ENCODE measurements around the gene SYCE3.
"Not testable (repeated sequence)": the region's sequence is repeated elsewhere in the genome, so short reads cannot be mapped to it uniquely, and the experiment has no call there.

Gene SYCE3, protein sequence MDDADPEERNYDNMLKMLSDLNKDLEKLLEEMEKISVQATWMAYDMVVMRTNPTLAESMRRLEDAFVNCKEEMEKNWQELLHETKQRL

DNA sequence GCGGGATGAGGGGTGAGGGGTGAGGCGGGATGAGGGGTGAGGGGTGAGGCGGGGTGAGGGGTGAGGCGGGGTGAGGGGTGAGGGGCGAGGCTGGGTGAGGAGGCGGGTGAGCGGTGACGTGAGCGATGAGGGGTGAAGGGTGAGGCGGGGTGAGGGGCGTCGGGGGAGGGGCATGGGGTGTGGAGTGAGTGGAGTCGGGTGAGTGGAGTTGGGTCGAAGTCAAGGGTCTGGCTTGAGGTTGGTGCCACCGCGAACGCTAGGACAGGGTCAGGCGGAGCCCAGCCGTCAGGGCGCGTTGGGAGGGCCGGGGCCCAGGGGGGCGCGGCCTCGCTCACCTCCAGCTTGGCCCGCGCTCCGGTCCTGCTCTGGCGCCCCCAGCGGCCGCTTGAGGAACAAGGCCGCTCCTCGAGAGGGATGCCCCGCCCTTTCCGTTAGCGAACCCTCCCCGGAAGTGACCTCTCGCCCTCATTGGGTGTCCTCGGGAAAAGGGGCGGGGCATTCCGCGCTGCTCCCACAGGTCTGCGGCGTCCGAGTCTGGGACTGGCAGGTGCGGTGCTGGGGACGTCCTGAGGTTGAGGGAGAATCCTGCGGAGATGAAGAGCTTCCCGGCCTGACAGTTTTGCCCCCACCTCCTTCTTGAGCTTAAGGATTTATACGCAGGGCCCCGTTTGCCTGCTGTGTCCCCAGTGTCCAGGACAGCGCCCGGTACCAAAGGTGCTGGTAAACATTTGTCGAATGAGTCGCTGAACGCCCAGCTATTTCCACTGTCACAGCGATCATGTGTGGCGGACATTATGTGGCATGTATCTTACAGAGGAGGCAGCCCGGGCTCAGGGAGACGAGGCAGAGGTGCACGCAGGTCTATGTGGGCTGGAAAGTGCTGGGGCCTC, at the start of gene SYCE3:
Gene SYCE3, minus strand, starts transcription at position 397 of the 890 bp plus-strand sequence. CDS start 6,514 bp downstream, outside the sequence.
- peak; percentile 96 for DNase-seq (ENCODE audit: low read depth)

DNA sequence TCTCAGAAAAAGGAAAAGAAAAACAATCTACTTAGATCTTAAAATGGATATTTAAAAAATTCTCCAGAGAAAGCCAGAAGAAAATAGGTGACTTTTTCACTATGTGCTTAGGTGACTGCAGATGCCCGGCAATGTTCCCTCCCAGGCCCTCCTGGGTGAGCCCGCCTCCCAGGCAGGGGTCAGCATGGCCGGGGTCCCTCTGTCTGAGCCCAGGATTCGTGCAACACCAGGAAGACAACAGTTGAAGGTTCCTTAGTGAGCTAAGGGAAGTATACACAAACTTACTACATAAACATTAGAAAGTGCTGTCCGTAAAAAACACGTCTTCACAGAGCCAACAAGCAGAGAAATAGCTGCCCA, 49.4 kb upstream of the SYCE3 start:
- DNase-seq (ENCODE audit: low read depth), result no peak

DNA sequence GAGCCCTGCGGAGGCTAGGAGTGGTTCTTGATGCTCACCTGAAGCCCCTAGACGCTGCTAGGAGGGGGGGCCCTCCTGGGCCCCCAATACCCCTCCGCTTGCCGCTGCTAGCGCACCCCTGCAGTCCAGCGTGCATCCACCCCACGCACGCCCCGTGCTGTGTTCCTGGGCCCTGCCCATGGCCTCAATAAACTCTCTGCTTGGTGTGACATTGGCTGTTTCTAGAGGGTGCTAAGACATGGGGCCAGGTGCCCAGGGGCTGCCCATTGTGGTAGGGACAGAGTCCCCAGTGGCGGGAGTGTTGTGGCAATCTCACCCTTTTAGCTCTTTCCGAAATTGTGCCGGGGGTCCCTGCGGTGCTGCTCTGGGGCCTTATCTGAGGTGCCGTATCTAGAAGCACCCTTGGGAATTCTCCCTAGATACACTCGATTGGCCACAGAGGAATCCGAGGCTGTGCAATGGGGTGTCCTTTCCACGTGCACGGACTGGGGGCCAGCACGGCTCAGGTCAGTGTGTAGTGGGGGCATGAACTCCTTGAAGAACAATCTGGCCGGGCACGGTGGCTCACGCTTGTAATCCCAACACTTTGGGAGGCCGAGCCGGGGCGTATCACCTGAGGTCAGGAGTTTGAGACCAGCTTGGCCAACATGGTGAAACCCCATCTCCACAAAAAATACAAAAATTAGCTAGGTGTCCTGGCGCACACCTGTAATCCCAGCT, 48.8 kb upstream of the SYCE3 start:
- no peak for DNase-seq (ENCODE audit: low read depth)

DNA sequence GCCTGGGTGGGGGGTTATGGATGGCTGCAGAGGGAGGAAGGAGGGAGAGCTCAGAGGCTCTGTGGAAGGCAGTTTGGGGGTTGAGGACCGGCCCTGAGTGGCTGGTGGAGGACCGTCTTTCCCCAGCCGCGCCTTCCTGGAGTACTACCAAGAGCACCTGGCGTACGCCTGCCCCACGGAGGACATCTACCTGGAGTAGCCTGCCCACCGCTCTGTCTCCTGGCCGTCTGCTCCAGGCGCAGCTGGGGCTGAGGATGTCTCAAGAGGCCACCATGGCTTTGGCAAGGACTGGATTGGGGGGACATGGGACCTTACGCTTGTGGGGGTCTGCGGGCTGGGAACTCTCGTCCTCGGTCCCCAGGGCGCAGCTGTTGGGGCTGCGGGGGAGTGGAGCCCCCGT, 47.9 kb upstream of the SYCE3 start:
- DNase-seq (ENCODE audit: low read depth), result no peak

DNA sequence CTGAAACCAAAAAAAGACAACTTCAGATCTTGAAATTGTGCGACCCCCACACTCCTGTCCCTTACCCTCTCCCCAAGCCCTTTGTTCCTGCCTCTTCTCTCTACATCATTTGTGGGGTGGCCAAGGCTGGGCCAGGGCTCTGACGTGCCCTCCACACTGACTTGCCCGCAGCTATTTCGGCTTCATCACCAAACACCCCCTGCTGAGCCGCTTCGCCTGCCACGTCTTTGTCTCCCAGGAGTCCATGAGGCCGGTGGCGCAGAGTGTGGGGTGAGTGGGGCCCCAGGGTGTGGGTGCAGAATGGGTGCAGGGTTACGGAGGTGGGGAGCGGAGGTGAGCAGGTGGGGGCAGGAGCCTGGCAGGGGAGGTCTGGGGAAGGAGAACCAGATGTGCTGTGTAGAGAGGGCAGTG, 47.3 kb upstream of the SYCE3 start:
- DNase-seq (ENCODE audit: low read depth), result no peak

DNA sequence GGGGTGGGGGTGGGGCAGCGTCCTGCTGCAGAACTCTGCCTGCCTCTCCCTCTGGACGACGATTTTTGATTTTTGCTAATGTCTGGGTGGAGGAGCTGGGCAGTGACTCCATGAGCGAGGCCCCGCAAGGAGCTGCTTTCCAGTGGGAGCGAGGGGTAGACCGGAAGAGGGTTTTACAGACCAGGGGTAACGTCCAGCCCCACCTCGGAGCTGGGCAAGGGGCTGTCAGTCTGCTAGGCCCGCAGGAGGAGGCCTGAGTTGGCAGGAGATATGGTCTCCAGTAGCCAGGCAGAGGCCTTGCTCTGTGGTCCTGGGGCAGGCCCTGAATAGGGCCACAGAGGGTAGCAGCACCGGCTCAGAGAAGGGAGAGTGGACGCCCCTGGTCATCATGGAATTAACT, 46.9 kb upstream of the SYCE3 start:
- no peak for DNase-seq (ENCODE audit: low read depth)

DNA sequence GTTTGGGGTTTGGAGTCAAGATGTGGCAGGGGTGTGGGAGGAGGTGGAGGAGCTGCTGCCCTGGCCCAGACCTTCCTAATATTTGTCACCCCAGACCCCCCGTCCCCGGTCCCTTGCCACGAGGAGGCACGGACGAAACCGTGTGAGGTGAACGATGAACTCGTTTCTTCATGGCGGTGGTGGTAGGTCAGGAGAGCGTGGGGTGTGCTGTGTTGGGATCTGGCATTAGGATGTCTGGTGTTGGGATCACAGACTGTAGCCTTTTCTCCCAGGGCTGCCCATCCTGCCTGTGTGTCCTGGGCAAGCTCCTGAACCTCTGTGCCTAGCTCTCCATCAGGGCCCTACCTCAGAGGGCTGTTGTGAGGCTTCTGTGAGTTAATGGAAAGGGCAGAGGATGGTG, 46.3 kb upstream of the SYCE3 start:
- DNase-seq (ENCODE audit: low read depth), result no peak

DNA sequence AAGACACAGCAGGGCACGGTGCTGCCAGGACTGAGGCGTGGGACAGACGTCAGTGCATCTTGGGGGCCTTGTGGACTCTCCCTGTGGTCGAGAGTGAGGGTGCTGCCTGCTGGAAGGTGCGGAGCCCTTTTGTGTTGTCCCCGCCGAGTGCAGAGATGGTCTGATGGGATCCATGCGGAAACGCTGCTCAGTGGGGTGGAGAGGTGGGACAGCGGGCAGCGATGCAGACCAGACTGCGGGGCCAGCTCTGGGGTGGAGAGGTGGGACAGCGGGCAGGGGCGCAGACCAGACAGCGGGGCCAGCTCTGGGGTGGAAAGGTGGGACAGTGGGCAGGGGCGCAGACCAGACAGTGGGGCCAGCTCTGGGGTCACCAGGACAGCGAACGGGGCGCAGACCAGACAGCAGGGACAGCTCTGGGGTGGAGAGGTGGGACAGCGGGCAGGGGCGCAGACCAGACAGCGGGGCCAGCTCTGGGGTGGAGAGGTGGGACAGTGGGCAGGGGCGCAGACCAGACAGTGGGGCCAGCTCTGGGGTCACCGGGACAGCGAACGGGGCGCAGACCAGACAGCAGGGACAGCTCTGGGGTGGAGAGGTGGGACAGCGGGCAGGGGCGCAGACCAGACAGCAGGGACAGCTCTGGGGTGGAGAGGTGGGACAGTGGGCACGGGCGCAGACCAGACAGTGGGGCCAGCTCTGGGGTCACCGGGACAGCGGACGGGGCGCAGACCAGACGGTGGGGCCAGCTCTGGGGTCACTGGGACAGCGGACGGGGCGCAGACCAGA, 45.5 kb upstream of the SYCE3 start:
- not testable (repeated sequence) for DNase-seq (ENCODE audit: low read depth)

DNA sequence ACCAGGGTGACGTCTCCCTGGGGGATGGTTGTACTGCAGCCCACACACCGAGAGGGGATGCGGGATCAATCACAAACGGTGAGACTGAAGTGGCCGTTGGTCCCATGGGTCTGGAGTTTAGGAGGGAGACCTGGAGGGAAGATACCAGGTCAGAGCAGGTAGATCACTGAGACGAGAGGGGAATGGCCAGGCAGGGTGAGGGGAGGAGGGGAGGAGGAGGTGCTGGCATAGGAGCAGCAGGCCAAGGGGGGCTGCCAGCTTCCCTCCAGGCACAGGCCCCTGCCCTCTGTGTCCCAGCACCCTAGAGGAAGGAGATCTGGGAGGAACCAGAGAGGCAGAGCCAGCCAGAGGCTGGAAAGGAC, 44.9 kb upstream of the SYCE3 start:
- DNase-seq (ENCODE audit: low read depth), result no peak

DNA sequence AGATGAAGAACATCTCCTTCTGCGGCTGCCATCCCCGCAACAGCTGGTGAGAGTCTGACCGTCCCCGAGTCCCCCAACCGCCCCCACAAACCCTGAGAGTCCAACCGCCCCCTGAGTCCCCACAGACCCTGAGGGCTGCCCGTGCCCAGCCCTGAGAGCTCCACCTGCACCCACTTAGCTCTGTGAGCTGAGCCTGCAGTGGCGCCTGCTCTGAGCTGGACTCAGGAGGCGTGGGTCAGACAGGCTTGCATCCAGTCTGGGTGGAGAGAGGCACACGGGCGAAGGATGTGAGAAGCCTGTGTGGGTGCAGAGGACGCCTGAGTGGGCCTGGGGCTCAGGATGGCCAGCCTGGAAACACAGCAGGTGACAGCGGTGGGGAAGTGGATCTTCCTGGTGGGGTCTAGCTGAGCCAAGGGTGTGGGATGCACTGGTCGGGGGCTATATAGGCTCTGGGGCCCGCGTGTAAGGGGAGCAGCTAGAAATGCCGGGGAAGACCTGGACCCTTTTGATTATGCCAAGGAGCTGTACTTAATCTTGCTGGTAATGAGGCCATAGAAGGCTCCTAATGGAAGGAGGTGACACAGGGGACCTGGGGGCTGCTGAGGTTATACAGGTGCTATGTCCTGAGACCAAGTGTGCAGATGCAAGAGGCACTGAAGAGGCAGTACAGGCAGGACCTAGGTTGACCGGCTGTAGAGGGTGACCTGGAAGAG, 44.4 kb upstream of the SYCE3 start:
- DNase-seq (ENCODE audit: low read depth), result no peak

DNA sequence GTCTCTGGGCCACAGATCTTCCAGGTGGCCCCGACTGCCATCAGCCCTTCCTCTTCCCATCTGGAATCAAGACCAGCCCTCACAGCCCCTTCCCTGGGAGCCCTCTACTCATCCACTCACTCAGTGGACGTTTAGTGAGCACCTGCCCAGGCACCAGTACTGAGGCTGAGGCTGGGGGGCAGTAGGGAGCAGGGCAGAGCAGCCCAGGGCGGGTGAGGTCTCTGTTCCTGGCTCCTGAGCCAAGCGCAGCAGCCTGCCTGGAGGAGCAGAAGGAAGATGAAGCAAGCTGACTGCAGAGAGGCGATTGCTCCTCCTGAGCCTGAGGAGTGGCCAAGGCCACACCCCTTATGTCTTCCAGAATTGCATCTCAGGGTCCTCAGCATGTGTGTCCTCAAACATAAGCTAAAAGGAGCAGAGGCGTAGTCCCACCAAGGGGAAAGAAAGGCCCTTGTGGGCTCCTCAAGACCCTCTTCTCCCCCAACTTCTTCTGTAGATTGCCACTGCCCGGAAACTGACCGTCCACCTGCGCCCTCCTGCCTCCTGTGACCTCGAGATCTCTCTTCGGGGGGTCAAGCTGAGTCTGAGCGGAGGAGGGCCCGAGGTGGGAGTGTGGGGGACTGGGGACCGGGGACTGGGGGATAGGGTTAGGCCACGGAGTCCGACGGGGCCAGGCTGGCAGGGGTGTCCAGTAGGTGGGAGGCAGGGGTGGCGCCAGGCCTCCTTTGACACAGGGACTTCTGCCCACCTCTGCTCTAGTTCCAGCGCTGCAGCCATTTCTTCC, 43.6 kb upstream of the SYCE3 start:
- DNase-seq (ENCODE audit: low read depth), result no peak

DNA sequence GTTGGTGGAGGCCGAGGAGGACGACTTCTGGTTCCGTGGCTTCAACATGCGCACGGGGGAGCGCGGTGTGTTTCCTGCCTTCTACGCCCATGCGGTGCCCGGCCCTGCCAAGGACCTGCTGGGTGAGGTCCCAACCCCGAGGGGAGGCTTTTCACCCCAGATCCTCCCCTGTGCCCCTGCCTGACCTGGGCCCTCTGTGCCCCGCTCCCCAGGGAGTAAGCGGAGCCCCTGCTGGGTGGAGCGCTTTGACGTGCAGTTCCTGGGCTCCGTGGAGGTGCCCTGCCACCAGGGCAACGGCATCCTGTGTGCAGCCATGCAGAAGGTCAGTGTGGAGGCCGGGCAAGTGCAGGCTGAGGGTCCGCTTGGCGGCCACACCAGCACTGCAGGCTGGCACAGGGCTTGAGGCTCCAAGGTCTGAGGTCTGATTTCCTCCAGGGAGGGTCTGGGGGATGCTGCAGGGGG, 42.9 kb upstream of the SYCE3 start:
- DNase-seq (ENCODE audit: low read depth), result no peak

DNA sequence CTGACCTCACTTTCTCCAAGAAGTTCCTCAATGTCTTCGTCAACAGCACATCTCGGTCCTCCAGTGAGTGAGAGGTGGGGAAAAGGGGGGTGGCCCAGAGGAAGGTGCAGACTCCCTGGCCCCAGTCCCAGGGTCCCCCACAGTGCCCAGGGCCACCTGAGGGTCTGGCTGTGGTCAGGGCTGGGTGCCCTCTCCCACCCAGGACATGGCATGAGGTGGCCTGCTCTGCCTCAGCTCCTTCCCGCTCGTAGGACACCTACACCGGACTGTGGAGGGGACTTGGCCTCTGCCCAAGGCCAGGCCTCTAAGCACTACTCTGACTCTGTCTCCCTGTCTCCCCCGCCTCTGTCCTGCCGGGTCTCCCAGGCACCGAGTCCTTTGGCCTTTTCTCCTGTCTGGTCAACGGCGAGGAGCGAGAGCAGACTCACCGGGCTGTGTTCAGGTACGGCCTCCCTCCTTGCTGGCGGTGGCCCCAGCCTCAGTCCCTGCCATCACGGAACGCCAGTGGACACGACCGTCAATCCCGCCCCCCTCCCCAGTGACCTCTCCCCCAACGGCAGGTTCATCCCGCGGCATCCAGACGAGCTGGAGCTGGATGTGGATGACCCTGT, 42.4 kb upstream of the SYCE3 start:
- no peak for DNase-seq (ENCODE audit: low read depth)

DNA sequence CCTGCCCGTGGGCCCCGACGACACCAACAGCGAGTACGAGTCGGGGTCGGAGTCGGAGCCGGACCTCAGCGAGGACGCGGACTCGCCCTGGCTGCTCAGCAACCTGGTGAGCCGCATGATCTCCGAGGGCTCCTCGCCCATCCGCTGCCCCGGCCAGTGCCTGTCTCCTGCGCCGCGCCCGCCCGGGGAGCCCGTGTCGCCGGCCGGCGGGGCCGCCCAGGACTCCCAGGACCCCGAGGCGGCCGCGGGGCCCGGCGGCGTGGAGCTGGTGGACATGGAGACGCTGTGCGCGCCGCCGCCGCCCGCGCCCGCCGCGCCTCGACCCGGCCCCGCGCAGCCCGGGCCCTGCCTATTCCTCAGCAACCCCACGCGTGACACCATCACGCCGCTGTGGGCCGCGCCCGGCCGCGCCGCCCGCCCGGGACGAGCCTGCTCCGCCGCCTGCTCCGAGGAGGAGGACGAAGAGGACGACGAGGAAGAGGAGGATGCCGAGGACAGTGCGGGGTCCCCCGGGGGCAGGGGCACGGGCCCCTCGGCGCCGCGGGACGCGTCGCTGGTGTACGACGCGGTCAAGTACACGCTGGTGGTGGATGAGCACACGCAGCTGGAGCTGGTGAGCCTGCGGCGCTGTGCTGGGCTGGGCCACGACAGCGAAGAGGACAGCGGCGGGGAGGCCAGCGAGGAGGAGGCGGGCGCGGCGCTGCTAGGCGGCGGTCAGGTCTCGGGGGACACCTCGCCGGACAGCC, 41.7 kb upstream of the SYCE3 start:
- no peak for DNase-seq (ENCODE audit: low read depth)

DNA sequence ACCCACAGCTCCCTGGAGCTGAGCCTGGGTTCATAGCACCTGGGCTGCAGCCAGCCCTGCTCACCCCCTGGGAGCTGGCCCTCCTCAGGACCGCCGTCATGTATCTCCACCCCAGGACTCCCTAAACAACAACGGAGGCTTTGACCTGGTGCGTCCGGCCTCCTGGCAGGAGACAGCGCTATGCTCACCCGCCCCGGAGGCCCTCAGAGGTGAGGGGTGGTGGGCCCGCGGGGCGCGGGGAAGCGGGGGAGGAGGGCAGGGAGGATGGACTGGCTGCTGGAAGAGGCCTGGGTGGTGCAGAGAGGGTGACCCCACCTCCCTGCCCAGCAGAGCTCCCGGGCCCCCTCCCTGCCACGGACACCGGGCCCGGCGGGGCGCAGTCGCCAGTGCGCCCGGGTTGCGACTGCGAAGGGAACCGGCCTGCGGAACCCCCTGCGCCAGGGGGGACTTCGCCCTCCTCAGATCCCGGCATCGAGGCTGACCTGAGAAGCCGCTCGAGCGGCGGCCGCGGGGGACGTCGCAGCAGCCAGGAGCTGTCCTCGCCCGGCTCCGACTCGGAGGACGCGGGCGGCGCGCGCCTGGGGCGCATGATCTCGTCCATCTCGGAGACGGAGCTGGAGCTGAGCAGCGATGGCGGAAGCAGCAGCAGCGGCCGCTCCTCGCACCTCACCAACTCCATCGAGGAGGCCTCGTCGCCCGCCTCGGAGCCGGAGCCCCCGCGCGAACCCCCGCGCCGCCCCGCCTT, 41.0 kb upstream of the SYCE3 start:
- no peak for DNase-seq (ENCODE audit: low read depth)

DNA sequence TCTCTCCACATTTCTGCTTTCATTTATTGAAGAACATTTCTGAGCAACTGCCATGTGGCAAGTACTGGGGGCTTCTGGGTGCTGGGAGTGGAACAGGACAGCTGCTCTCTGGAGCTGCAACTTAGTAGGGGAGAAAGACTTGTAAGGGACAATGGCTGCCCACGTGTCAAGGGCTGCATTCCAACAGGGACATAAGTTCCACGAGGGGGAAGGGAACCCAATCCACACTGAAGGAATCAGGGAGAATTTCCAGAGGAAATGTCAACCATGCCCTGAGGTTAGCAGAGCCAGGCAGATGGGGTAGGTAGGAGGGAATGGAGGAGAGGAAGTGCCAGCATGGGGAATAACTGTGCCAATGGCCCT, 39.6 kb upstream of the SYCE3 start:
- no peak for DNase-seq (ENCODE audit: low read depth)

DNA sequence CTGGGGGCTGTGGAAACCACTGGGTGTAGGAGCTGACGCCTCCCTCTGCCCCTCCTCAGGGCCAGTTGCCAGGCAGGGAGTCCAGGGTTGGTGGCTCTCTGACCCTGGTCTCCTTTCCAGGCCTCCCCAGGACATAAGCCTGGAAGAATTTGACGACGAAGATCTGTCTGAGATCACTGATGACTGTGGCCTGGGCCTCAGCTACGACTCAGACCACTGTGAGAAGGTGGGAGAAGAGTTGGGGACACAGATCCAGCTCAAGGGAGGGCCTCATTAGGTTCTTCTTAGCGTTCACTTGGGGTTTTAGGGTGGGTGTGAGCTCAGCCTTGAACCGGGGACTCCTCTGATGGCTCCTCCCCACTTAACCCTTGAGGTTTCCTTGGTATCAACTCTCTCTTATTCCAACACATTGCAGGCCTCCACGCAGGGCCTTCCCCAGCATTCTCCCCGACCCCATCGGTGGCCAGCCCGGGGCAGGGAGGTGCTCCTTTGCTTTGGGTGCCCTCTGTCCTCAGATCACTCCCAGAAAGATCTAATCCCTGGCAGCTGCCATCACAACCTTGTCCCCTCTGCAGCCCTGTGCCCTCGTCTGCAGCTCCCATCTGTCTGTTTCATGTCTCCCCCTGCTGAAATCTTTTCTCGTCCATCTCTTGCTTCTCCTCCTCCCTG, 39.1 kb upstream of the SYCE3 start:
- no peak for DNase-seq (ENCODE audit: low read depth)

DNA sequence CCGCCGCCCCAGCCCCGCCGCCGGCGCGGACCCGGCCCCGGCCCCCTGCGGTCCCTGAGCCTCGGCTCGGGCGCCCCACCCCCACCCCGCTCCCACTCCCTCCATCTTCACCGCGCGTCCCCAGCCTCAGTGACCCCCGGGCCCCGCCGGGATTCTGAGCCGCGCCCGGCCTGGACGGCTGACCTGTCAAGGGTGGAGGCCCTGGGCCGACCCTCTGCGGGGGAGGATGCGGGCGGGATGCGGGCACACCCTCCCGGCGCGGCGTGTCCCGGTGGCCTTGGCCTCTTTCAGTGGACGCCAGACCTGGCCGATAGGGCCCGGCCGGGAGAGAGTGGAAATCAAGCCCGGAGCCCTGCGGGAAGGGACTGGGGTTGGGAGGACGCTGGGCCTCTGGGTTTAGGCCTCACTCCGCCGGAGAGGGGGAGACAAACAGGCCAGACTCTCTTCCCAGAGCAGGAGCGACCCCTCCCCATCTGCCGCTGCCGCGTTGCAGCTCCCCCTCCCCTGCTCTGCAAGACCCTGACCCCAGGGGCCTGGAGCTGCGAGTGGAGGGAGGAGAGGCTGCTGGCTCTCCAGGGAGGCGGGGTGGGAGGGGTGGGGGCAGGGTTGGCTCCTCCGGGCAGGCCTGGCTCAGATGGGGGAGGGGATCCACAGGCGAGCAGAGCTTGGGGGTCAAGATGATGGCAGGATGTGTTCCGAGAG, 38.4 kb upstream of the SYCE3 start:
- no peak for DNase-seq (ENCODE audit: low read depth)

Measured in activated T-cell treated with anti-CD3 and anti-CD28 coated beads for 24 hours (primary cell).